ENCODE measurements around the gene BTBD1.
"Not testable (repeated sequence)": the region's sequence is repeated elsewhere in the genome, so short reads cannot be mapped to it uniquely, and the experiment has no call there.

Gene BTBD1

DNA sequence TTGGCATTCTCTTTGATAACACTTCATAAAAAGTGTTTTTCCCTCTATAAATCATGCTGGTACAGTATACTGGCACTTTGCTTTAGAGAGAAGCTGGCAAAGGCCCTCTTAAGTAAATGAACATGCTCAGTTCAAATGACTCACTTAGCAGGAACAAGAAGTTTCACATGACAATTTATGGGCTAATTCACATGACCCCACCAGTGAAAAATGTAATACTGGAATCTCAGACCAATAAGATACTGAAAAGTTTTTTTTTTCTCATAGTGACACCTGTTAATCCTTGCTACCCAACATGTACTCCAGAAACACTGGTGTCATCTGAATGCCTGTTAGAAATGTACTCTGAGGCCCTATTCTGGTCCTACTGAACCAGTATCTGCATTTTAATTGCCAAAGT is 13.9 kb downstream of the BTBD1 start:
- TF ChIP-seq, protein P1, sequence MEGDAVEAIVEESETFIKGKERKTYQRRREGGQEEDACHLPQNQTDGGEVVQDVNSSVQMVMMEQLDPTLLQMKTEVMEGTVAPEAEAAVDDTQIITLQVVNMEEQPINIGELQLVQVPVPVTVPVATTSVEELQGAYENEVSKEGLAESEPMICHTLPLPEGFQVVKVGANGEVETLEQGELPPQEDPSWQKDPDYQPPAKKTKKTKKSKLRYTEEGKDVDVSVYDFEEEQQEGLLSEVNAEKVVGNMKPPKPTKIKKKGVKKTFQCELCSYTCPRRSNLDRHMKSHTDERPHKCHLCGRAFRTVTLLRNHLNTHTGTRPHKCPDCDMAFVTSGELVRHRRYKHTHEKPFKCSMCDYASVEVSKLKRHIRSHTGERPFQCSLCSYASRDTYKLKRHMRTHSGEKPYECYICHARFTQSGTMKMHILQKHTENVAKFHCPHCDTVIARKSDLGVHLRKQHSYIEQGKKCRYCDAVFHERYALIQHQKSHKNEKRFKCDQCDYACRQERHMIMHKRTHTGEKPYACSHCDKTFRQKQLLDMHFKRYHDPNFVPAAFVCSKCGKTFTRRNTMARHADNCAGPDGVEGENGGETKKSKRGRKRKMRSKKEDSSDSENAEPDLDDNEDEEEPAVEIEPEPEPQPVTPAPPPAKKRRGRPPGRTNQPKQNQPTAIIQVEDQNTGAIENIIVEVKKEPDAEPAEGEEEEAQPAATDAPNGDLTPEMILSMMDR (IDR thresholded peaks at IDR 0.05; ENCODE audit: insufficient read depth, low read length, poor library complexity, severe bottlenecking) = no peak
- peaks cover 1% of the 10 kb centered on the region for H3K36me3 ChIP-seq (ENCODE audit: control insufficient read depth, insufficient read depth, low read length)
- no peak for DNase-seq (ENCODE audit: extremely low read depth, insufficient read length)
- no peak overlapping the region for H3K4me3 ChIP-seq (replicated peaks; ENCODE audit: low read depth, low read length)
- no peaks in the 10 kb centered on the region for H3K27me3 ChIP-seq (replicated peaks; ENCODE audit: control insufficient read depth, insufficient read depth, low read length)

DNA sequence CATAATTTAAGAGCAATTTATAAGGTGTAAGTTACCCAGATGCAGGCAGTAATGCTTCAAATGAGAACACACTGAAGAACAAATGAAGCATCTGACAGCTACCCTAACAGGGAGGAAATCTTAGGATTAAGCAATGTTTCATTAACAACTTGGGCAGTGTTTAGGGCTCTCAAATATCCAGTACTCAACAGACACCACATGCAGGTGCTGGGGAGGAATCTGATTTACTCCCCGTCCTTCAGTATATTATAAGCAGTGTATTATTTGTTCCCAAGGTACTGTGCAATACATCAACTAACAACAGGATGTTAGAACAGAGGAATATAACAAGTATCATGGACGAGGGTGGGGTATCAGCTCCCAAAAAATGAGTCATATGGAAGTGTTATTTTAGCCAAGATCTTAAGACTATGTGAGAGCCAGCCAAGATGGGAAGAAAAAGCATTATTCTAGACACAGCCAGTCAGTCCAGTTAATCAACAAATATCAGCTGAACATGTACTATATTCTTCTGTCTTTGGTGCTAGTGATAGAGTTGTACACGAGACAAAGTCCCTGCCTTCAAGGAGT is 20.4 kb downstream of the BTBD1 start:
- TF ChIP-seq, protein P1 (IDR thresholded peaks at IDR 0.05; ENCODE audit: insufficient read depth, low read length, poor library complexity, severe bottlenecking) = no peak
- H3K36me3 ChIP-seq (ENCODE audit: control insufficient read depth, insufficient read depth, low read length) = peaks cover 14% of the 10 kb centered on the region

DNA sequence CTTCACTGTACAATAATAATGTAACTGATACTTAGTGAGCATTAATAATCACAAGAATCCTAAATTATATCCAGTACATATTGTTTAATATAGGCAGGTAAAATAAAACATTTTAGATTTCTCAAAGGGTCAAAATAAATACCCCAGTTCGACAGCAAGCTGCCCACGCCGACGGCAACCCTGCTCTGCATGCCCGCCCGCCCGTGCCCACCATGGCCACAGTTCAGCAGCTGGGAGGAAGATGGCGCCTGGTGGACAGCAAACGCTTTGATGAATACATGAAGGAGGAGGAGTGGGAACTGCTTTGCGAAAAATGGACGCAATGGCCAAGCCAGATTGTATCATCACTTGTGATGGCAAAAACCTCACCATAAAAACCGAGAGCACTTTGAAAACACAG is 22.9 kb downstream of the BTBD1 start:
- DNase-seq (ENCODE audit: extremely low read depth, insufficient read length) = no peak
- Histone ChIP-seq H3K36me3 (ENCODE audit: control insufficient read depth, insufficient read depth, low read length) (peaks cover 17% of the 10 kb centered on the region), H3K27me3 (replicated peaks; ENCODE audit: control insufficient read depth, insufficient read depth, low read length) (no peaks in the 10 kb centered on the region), H3K4me3 (replicated peaks; ENCODE audit: low read depth, low read length) (no peak overlapping the region)
- TF ChIP-seq, protein P1 (IDR thresholded peaks at IDR 0.05; ENCODE audit: insufficient read depth, low read length, poor library complexity, severe bottlenecking) = no peak

More for the DNA sequence above, 20.4 kb downstream of the BTBD1 start:
- DNase-seq (ENCODE audit: extremely low read depth, insufficient read length) = no peak
- H3K4me3 ChIP-seq (replicated peaks; ENCODE audit: low read depth, low read length) = no peak overlapping the region
- no peaks in the 10 kb centered on the region for H3K27me3 ChIP-seq (replicated peaks; ENCODE audit: control insufficient read depth, insufficient read depth, low read length)

DNA sequence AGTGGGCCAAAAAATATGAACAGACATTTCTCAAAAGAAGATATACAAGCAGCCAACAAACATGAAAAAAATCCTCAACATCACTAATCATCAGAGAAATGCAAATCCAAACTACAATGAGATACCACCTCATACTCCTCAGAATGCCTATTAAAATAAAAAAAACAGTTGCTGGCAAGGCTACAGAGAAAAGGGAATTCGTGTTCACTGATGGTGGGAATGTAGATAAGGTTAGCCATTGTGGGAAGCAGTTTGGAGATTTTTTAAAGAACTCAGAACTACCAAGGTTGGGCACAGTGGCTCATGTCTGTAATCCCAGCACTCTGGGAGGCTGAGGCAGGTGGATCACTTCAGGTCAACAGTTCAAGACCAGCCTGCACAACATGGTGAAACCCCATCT is 27.8 kb downstream of the BTBD1 start:
- no peak for DNase-seq (ENCODE audit: extremely low read depth, insufficient read length)
- H3K36me3 ChIP-seq (ENCODE audit: control insufficient read depth, insufficient read depth, low read length) = peaks cover 11% of the 10 kb centered on the region

DNA sequence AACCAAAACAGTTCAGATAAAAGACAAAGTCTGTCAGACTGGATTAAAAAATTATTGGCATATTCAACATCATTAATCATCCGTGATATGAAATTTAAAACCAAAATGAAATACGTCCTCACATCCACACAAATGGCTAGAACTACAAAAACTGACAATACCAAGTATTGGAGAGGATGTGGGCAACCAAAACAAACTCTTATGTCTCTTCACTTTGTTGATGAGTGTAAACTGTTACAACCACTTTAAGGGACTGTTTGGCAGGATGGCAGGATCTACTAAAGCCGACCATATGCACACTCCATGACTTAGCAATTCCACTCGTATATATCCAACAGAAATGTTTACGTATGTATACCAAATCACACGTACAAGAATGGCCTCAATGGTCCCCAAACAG is 30.8 kb downstream of the BTBD1 start:
- no peak for DNase-seq (ENCODE audit: extremely low read depth, insufficient read length)
- Histone ChIP-seq H3K36me3 (ENCODE audit: control insufficient read depth, insufficient read depth, low read length) (peaks cover 8% of the 10 kb centered on the region), H3K27me3 (replicated peaks; ENCODE audit: control insufficient read depth, insufficient read depth, low read length) (no peaks in the 10 kb centered on the region), H3K4me3 (replicated peaks; ENCODE audit: low read depth, low read length) (no peak overlapping the region)
- TF ChIP-seq, protein P1 (IDR thresholded peaks at IDR 0.05; ENCODE audit: insufficient read depth, low read length, poor library complexity, severe bottlenecking) = no peak

More for the DNA sequence above, 27.8 kb downstream of the BTBD1 start:
- no peaks in the 10 kb centered on the region for H3K27me3 ChIP-seq (replicated peaks; ENCODE audit: control insufficient read depth, insufficient read depth, low read length)
- H3K4me3 ChIP-seq (replicated peaks; ENCODE audit: low read depth, low read length) = no peak overlapping the region
- TF ChIP-seq, protein P1 (IDR thresholded peaks at IDR 0.05; ENCODE audit: insufficient read depth, low read length, poor library complexity, severe bottlenecking) = no peak

DNA sequence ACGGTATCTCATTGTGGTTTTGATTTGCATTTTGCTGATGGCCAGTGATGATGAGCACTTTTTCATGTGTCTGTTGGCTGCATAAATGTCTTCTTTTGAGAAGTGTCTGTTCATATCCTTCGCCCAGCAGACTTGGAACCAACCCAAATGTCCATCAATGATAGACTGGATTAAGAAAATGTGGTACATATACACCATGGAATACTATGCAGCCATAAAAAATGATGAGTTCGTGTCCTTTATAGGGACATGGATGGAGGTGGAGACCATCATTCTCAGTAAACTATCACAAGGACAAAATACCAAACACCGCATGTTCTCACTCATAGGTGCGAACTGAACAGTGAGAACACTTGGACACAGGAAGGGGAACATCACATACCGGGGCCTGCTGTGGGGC is 35.8 kb downstream of the BTBD1 start:
- H3K27me3 ChIP-seq (replicated peaks; ENCODE audit: control insufficient read depth, insufficient read depth, low read length); H3K4me3 ChIP-seq (replicated peaks; ENCODE audit: low read depth, low read length); H3K36me3 ChIP-seq (ENCODE audit: control insufficient read depth, insufficient read depth, low read length); DNase-seq (ENCODE audit: extremely low read depth, insufficient read length): not testable (repeated sequence)

Data from GM06990 (cell line).